Mesendoderm (in vitro differentiated cells): ENCODE results near the gene PHACTR1.

Source experiments
- DNase-seq: peaks from one replicate; pipeline ENCODE4 v3.0.0; 2013
- H2AK5ac ChIP-seq: 2 replicates; pipeline ENCODE4 v1.6.1; 2013; ENCODE audit warnings: low read length, inconsistent platforms
- H2BK120ac ChIP-seq: 2 replicates; pipeline ENCODE4 v1.6.1; 2013; ENCODE audit warnings: low read depth, mild to moderate bottlenecking, low read length, moderate library complexity, mixed read lengths
- H2BK15ac ChIP-seq: replicated peaks from 2 replicates; pipeline ENCODE4 v1.6.1; 2013; ENCODE audit warnings: low read depth, mild to moderate bottlenecking, moderate library complexity
- H2BK5ac ChIP-seq: 2 replicates; pipeline ENCODE4 v1.6.1; 2013; ENCODE audit warnings: low read length, inconsistent platforms
- H3K18ac ChIP-seq: 2 replicates; pipeline ENCODE4 v1.6.1; 2013; ENCODE audit warnings: mild to moderate bottlenecking, low read length, mixed read lengths
- H3K23ac ChIP-seq: one replicate; pipeline ENCODE4 v1.6.1; 2013; ENCODE audit warnings: low read length
- H3K27ac ChIP-seq: 2 replicates; pipeline ENCODE4 v1.5.1; 2013; ENCODE audit warnings: low read depth, mild to moderate bottlenecking, inconsistent platforms, low read length, moderate library complexity
- H3K27me3 ChIP-seq: 2 replicates; pipeline ENCODE4 v1.6.1; 2013; ENCODE audit warnings: low read length, control low read depth, mild to moderate bottlenecking, inconsistent platforms; ENCODE audit not compliant: insufficient read depth, poor library complexity
- H3K36me3 ChIP-seq: 2 replicates; pipeline ENCODE4 v1.6.1; 2013; ENCODE audit warnings: low read length, inconsistent platforms; ENCODE audit not compliant: control insufficient read depth, insufficient read depth
- H3K4ac ChIP-seq: one replicate; pipeline ENCODE4 v1.6.1; 2013; ENCODE audit warnings: low read depth, mild to moderate bottlenecking, low read length, moderate library complexity
- H3K4me1 ChIP-seq: 2 replicates; pipeline ENCODE4 v1.6.1; 2013; ENCODE audit warnings: low read depth, low read length, inconsistent platforms; ENCODE audit not compliant: control insufficient read depth
- H3K4me2 ChIP-seq: 2 replicates; pipeline ENCODE4 v1.6.1; 2013; ENCODE audit warnings: low read length
- H3K4me3 ChIP-seq: 2 replicates; pipeline ENCODE4 v1.5.1; 2013; ENCODE audit warnings: mild to moderate bottlenecking, low read length
- H3K56ac ChIP-seq: one replicate; pipeline ENCODE4 v1.6.1; 2013; ENCODE audit warnings: low read length
- H3K79me1 ChIP-seq: 2 replicates; pipeline ENCODE4 v1.6.1; 2013; ENCODE audit warnings: low read length, inconsistent platforms
- H3K79me2 ChIP-seq: 2 replicates; pipeline ENCODE4 v1.6.1; 2013; ENCODE audit warnings: mild to moderate bottlenecking, low read length; ENCODE audit not compliant: control insufficient read depth, insufficient read depth
- H3K9ac ChIP-seq: 2 replicates; pipeline ENCODE4 v1.6.1; 2013; ENCODE audit warnings: low read length, inconsistent platforms
- H4K5ac ChIP-seq: one replicate; pipeline ENCODE4 v1.6.1; 2013; ENCODE audit warnings: low read length
- H4K8ac ChIP-seq: one replicate; pipeline ENCODE4 v1.6.1; 2013; ENCODE audit warnings: low read depth, mild to moderate bottlenecking, control low read depth, low read length, moderate library complexity
- WGBS: extraction: QIAGEN DNeasy Blood & Tissue Kit; methylation state at CpG from one replicate; pipeline ENCODE4 v1.1.7; 2013; ENCODE audit warnings: low lambda C conversion rate, missing lambda C conversion rate; ENCODE audit not compliant: insufficient coverage; ENCODE audit errors: extremely low coverage; 5-methylcytosine and 5-hydroxymethylcytosine counted together

The PHACTR1 gene

DNA sequence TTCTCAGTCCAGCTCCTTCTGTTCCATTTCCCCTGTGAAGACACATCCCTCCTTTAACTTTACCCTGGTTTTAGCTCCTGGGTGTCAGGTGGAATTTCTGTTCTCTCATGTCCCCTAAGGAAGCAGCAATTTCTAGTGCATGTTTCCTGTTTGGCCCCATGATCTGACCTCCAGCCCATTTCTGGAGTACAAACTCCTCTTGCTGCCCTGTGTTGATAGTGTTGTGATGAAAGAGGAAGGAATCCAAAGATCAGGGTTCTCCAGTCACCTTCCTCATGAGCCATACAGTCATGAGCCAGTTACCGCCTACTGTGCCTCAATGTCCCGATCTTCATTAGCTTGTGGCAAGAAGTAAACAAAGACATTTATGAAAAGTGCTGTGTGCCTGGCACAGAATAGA is 97.4 kb downstream of the PHACTR1 start:
- H2BK5ac ChIP-seq = no peak overlapping the region
- no peak overlapping the region for H4K8ac ChIP-seq
- WGBS = no CpG with 5 or more reads among the region's 2 CpGs
- no peak overlapping the region for H3K18ac ChIP-seq
- DNase-seq = no peak
- H3K9ac ChIP-seq = no peak overlapping the region
- H3K4me3 ChIP-seq = no peak overlapping the region
- H3K79me2 ChIP-seq = no peaks in the 10 kb centered on the region
- H3K4ac ChIP-seq = no peak overlapping the region
- no peak overlapping the region for H3K27ac ChIP-seq
- H3K79me1 ChIP-seq = no peaks in the 10 kb centered on the region
- H3K36me3 ChIP-seq = no peaks in the 10 kb centered on the region
- H2BK15ac ChIP-seq = no peak overlapping the region
- H2BK120ac ChIP-seq = no peak overlapping the region
- H3K4me2 ChIP-seq = no peak overlapping the region
- H4K5ac ChIP-seq = no peak overlapping the region
- no peak overlapping the region for H3K56ac ChIP-seq
- H3K27me3 ChIP-seq = no peaks in the 10 kb centered on the region
- H3K23ac ChIP-seq = peak overlapping the region; percentile 35
- peaks cover 4% of the 10 kb centered on the region for H3K4me1 ChIP-seq
- H2AK5ac ChIP-seq = no peak overlapping the region

- Histone ChIP-seq H4K8ac (no peak overlapping the region), H2BK120ac (no peak overlapping the region), H3K79me1 (no peaks in the 10 kb centered on the region), H3K4me1 (peaks cover 4% of the 10 kb centered on the region), H3K4me2 (no peak overlapping the region), H2BK15ac (no peak overlapping the region), H3K27me3 (no peaks in the 10 kb centered on the region), H3K4me3 (no peak overlapping the region), H2BK5ac (no peak overlapping the region), H3K56ac (no peak overlapping the region), H3K79me2 (no peaks in the 10 kb centered on the region), H4K5ac (no peak overlapping the region), H3K27ac (no peak overlapping the region), H3K18ac (no peak overlapping the region), H3K36me3 (no peaks in the 10 kb centered on the region), H3K9ac (no peak overlapping the region), H2AK5ac (no peak overlapping the region), H3K4ac (no peak overlapping the region), H3K23ac (no peak overlapping the region)
- WGBS = no CpG with 5 or more reads among the region's 2 CpGs
- DNase-seq = no peak
These were observed 98.5 kb downstream of the PHACTR1 start for GRCh38 chr6:12815089-12815488.

DNA sequence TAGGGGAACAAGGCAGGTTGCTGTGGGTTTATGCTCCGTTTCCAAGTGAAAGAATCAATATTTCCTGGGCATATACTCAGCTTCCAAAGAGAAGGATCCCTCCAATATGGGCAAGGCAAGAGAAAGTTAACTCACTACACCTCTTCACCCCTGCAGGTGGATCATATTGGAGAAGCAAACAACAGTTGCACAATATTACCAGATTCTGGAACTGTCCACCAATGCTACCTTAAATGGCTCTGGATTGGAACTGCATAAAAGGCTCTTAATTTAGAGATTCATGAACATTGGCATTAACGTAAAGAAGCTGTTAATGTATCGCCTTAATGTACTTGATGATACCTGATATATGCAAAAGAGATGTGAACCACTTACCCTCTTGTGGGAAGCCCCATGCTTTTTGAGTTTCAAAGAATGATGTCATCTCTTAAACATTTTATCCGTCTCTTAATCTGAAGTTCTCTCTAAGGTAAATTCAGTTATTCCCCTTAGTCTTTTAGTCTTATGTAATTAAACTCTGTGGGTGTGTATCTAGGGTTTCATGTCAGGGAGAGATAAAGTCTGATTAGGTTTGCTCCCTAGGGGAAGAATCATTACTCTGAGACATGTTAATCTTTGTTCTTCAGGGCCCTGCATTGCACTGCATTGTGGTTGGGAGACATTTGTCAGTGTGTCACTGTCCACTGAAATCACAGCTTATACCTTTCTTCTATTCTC is 99.5 kb downstream of the PHACTR1 start:
- H2BK15ac ChIP-seq = no peak overlapping the region

GRCh38 chr6:12818324-12818723 is 101.8 kb downstream of the PHACTR1 start:
- Histone ChIP-seq H3K56ac (no peak overlapping the region), H2BK15ac (no peak overlapping the region), H3K4me1 (peaks cover 4% of the 10 kb centered on the region), H3K4me3 (no peak overlapping the region), H2BK5ac (no peak overlapping the region), H3K79me1 (no peaks in the 10 kb centered on the region), H3K4ac (no peak overlapping the region), H3K36me3 (no peaks in the 10 kb centered on the region), H3K27me3 (no peaks in the 10 kb centered on the region), H3K4me2 (no peak overlapping the region), H3K27ac (no peak overlapping the region), H3K18ac (no peak overlapping the region), H3K79me2 (no peaks in the 10 kb centered on the region), H2AK5ac (no peak overlapping the region), H4K5ac (no peak overlapping the region), H3K9ac (no peak overlapping the region), H4K8ac (no peak overlapping the region), H3K23ac (no peak overlapping the region), H2BK120ac (no peak overlapping the region)
- no peak for DNase-seq
- WGBS = no CpG with 5 or more reads among the region's 1 CpG

More for the DNA sequence above, 99.5 kb downstream of the PHACTR1 start:
- H4K8ac ChIP-seq = no peak overlapping the region
- H3K79me2 ChIP-seq = no peaks in the 10 kb centered on the region
- H2BK120ac ChIP-seq = no peak overlapping the region
- no peaks in the 10 kb centered on the region for H3K36me3 ChIP-seq
- H4K5ac ChIP-seq = no peak overlapping the region
- H3K27me3 ChIP-seq = no peaks in the 10 kb centered on the region
- H2BK5ac ChIP-seq = no peak overlapping the region
- H3K18ac ChIP-seq = no peak overlapping the region
- no peak overlapping the region for H3K23ac ChIP-seq
- no peak overlapping the region for H3K4me2 ChIP-seq
- no peak overlapping the region for H3K4me3 ChIP-seq
- DNase-seq = peak; percentile 78
- H3K4me1 ChIP-seq = peaks cover 4% of the 10 kb centered on the region
- no peaks in the 10 kb centered on the region for H3K79me1 ChIP-seq
- H3K27ac ChIP-seq = no peak overlapping the region
- H3K9ac ChIP-seq = no peak overlapping the region
- H2AK5ac ChIP-seq = no peak overlapping the region
- H3K56ac ChIP-seq = no peak overlapping the region
- no CpG with 5 or more reads among the region's 4 CpGs for WGBS
- H3K4ac ChIP-seq = no peak overlapping the region

DNA sequence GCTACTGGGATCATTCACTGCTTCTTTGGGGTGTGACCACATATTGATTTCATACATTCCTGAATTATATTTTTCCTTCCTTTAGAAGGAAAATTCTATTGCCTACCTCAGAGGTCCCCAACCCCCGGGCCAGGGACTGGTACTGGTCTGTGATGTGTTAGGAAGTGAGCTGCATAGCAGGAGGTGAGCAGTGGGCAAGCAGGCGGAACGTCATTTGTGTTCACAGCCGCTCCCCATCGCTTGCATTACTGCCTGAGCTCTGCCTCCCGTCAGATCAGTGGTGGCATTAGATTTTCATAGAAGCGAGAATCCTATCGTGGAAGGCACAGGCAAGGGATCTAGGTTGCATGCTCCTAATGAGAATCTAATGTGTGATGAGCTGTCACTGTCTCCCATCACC is 107.3 kb downstream of the PHACTR1 start:
- H3K18ac ChIP-seq = no peak overlapping the region
- H3K9ac ChIP-seq = no peak overlapping the region
- H3K4ac ChIP-seq = no peak overlapping the region
- no peak overlapping the region for H3K4me2 ChIP-seq
- H3K23ac ChIP-seq = no peak overlapping the region
- H2AK5ac ChIP-seq = no peak overlapping the region
- WGBS = no CpG with 5 or more reads among the region's 8 CpGs
- no peak overlapping the region for H3K4me3 ChIP-seq
- H3K27ac ChIP-seq = no peak overlapping the region
- H2BK15ac ChIP-seq = no peak overlapping the region
- H2BK5ac ChIP-seq = no peak overlapping the region
- no peak overlapping the region for H2BK120ac ChIP-seq
- H4K8ac ChIP-seq = no peak overlapping the region
- H4K5ac ChIP-seq = no peak overlapping the region
- no peaks in the 10 kb centered on the region for H3K27me3 ChIP-seq
- H3K79me1 ChIP-seq = no peaks in the 10 kb centered on the region
- no peaks in the 10 kb centered on the region for H3K36me3 ChIP-seq
- peaks cover 2% of the 10 kb centered on the region for H3K4me1 ChIP-seq
- no peak overlapping the region for H3K56ac ChIP-seq
- no peak for DNase-seq
- no peaks in the 10 kb centered on the region for H3K79me2 ChIP-seq

- H3K27ac ChIP-seq = no peak overlapping the region
- H2BK15ac ChIP-seq = no peak overlapping the region
- H3K18ac ChIP-seq = no peak overlapping the region
- H3K4me3 ChIP-seq = no peak overlapping the region
- H2BK5ac ChIP-seq = no peak overlapping the region
- H3K27me3 ChIP-seq = no peaks in the 10 kb centered on the region
- H3K9ac ChIP-seq = no peak overlapping the region
- H3K79me1 ChIP-seq = no peaks in the 10 kb centered on the region
- no peak for DNase-seq
- H2AK5ac ChIP-seq = no peak overlapping the region
- H4K8ac ChIP-seq = no peak overlapping the region
- no peak overlapping the region for H3K23ac ChIP-seq
- H4K5ac ChIP-seq = no peak overlapping the region
- no peak overlapping the region for H2BK120ac ChIP-seq
- H3K4ac ChIP-seq = no peak overlapping the region
- no peaks in the 10 kb centered on the region for H3K79me2 ChIP-seq
- H3K4me1 ChIP-seq = peaks cover 2% of the 10 kb centered on the region
- no CpG with 5 or more reads among the region's 2 CpGs for WGBS
- H3K36me3 ChIP-seq = no peaks in the 10 kb centered on the region
- no peak overlapping the region for H3K56ac ChIP-seq
- no peak overlapping the region for H3K4me2 ChIP-seq
These were observed 110.0 kb downstream of the PHACTR1 start for GRCh38 chr6:12826584-12826983.
